GM12892 (cell line): ENCODE results near the gene PIK3R5.
A peak's percentile ranks its signal among the peaks of the same experiment; 100 is the strongest.

Experiments used
- POLR2A ChIP-seq: IDR thresholded peaks from 2 replicates; pipeline ENCODE4 v1.6.1; 2011; ENCODE audit warnings: low read depth, low read length, control low read depth
- POLR2AphosphoS5 ChIP-seq: IDR thresholded peaks from 2 replicates; pipeline ENCODE4 v1.6.1; 2011; ENCODE audit warnings: low read depth, low read length, control low read depth

DNA sequence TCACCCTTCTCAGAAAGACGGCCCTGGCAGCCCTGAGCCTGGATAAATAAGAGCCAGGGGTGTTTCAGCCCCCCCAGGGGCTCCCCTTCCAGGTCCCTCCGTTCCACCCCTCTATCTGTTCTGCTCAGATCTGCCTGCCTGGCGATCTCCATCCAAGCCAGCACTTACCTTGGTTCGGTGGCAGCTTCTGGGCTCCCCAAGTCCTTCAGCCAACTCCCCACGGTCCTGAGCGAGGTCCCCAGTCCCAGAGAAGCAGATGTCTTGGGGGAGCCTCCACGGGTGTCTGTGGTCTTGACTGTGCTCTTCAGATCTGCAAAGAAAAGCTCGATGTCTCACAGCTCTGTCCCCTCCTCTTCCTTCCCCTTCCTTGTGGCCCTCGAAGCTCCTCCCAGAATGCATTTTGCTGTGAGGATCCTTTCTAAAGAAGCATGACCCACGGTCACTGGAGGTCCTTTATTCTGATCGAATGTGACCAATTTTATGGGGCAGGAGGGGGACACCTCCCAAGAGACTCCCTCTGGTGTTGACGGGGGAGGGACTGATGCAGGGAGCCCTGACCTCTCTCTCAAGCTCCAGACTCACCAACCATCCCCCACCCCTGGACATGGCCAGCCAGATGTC is 98.0 kb downstream of the PIK3R5 start, which contains the start of gene PIK3R6:
- TF ChIP-seq POLR2A (peak; percentile 93), POLR2AphosphoS5 (peak; percentile 78)
